ENCODE measurements around the gene RAB20. TPM values are rescaled to one million over a fixed set of nuclear protein-coding genes. Genes with fewer than 3 reads are reported as not detected.
A peak's percentile ranks its signal among the peaks of the same experiment; 100 is the strongest.

Gene RAB20
- total RNA-seq, 2 donors from 2014 or later: 32.1 to 38.0 TPM

DNA sequence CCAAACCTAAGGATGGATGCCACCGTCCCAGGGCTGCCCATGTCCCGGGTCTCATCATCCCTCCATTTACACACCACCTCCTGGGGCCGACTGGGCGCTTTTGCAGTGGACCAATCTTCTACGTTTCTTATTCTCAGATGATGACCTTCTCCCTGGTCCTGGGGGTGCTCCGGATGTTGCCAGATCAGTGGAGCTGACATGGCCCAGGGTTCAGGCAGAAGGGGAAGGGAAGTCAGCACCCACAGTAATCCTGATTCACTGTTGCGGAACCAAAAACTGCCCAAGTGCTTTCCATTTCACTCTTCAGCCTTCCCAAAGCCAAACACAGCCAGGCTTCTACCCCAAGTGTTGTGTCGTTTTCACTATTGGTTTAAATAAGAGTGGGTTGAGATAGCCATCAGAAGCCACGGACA lies 29.8 kb downstream of the RAB20 start:
- Histone ChIP-seq H3K9ac (ENCODE audit: low read depth in 2 of 2, low read length in 2 of 2) (no peak overlapping the region), H3K27me3 (no peaks in the 10 kb centered on the region), H3K4me3 (no peak overlapping the region), H3K27ac (peak overlapping the region; percentile 27), H3K9me3 (no peaks in the 10 kb centered on the region), H3K4me1 (peaks cover 4% of the 10 kb centered on the region), H3K36me3 (no peaks in the 10 kb centered on the region)
- TF ChIP-seq, protein P1, sequence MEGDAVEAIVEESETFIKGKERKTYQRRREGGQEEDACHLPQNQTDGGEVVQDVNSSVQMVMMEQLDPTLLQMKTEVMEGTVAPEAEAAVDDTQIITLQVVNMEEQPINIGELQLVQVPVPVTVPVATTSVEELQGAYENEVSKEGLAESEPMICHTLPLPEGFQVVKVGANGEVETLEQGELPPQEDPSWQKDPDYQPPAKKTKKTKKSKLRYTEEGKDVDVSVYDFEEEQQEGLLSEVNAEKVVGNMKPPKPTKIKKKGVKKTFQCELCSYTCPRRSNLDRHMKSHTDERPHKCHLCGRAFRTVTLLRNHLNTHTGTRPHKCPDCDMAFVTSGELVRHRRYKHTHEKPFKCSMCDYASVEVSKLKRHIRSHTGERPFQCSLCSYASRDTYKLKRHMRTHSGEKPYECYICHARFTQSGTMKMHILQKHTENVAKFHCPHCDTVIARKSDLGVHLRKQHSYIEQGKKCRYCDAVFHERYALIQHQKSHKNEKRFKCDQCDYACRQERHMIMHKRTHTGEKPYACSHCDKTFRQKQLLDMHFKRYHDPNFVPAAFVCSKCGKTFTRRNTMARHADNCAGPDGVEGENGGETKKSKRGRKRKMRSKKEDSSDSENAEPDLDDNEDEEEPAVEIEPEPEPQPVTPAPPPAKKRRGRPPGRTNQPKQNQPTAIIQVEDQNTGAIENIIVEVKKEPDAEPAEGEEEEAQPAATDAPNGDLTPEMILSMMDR (IDR thresholded peaks at IDR 0.05): no peak
- intact Hi-C loops (cut with DNase I): no loop called here
- DNase-seq: no peak

DNA sequence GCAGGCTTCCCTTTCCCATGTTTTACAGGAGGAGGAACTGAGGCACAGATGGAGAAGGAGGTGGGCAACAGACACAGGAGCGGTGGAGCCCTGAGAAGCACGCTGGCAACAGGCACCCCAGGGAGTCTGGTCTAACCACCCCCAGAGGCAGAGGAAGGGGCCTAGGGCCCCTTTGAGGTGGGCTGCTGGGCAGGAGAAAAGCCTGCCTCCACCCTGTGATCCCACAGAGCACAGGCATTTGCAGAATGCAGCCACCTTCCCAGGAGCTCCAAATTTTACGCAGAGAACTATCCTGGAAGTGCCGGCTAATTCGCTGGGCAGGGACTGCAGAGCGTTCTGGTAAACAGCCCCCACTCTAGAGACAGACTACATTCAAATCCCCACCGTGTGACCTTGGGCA lies 30.4 kb downstream of the RAB20 start:
- Histone ChIP-seq H3K27me3 (no peaks in the 10 kb centered on the region), H3K4me1 (peaks cover 8% of the 10 kb centered on the region), H3K9ac (ENCODE audit: low read depth in 2 of 2, low read length in 2 of 2) (no peak overlapping the region), H3K27ac (no peak overlapping the region), H3K4me3 (no peak overlapping the region), H3K9me3 (no peaks in the 10 kb centered on the region), H3K36me3 (no peaks in the 10 kb centered on the region)
- intact Hi-C loops (cut with DNase I): no loop called here
- no peak for DNase-seq
- TF ChIP-seq, protein P1 (IDR thresholded peaks at IDR 0.05): no peak

DNA sequence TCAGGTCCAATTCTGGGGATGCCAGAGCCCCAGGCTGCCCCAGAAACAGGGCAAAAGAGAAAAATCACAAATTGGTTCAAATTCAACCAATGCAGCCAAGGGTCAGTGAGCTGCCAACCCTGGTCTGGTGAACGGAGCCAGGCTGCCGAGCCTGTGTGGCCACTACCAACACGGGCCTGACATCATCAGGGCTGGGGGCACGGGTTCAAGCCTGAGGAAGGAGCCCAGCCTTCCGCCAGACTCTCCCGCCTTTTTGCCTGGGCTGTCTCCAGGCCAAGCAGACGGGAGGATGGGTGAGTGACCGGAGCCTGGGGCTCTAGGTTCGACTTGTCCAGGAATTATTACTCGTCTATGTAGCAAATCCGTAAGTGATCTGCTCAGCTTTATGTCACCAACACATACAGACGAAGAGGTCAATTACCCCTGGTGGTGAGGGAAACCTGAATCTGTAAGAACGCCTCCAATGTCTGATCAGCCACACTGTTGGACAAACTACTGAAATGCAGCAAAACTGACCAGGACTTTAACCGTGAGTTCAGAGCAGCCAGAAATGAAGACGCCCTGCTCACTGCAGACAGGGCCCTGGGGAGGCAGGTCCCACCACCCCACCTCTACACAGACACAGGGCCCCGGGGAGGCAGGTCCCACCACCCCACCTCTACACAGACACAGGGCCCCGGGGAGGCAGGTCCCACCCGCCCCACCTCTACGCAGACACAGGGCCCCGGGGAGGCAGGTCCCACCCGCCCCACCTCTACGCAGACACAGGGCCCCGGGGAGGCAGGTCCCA lies 31.8 kb downstream of the RAB20 start:
- Histone ChIP-seq H3K4me1 (peaks cover 16% of the 10 kb centered on the region), H3K36me3 (no peaks in the 10 kb centered on the region), H3K27ac (peak overlapping the region; percentile 7), H3K4me3 (no peak overlapping the region), H3K9me3 (no peaks in the 10 kb centered on the region), H3K27me3 (no peaks in the 10 kb centered on the region), H3K9ac (ENCODE audit: low read depth in 2 of 2, low read length in 2 of 2) (no peak overlapping the region)
- intact Hi-C loops (cut with DNase I): no loop called here
- no peak for DNase-seq
- TF ChIP-seq, protein P1 (IDR thresholded peaks at IDR 0.05): no peak

DNA sequence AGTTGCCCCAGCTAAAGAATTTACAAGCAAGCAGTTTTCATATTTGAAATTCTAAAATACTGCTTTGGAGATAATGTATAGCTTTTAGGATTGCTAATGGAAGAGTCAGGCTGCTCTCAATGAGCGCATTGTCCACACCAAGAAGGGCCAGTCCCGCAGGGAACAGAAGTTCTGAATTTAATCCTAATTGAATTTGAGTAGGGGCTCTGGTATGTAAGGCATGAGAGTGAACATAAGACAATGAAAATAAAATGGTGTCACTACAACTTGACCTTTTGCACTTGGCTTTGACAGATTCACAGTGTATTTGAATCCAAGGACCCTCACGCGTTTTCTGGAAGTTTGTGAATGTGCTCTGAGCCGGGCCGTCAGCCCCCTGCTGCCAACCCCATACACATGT lies 32.6 kb downstream of the RAB20 start:
- intact Hi-C loops (cut with DNase I): no loop called here
- peak overlapping the region; percentile 7 for H3K27ac ChIP-seq
- TF ChIP-seq, protein P1 (IDR thresholded peaks at IDR 0.05): no peak
- peaks cover 16% of the 10 kb centered on the region for H3K4me1 ChIP-seq
- no peaks in the 10 kb centered on the region for H3K9me3 ChIP-seq
- H3K27me3 ChIP-seq: no peaks in the 10 kb centered on the region
- no peak overlapping the region for H3K9ac ChIP-seq (ENCODE audit: low read depth in 2 of 2, low read length in 2 of 2)
- H3K36me3 ChIP-seq: no peaks in the 10 kb centered on the region
- no peak for DNase-seq
- H3K4me3 ChIP-seq: no peak overlapping the region

DNA sequence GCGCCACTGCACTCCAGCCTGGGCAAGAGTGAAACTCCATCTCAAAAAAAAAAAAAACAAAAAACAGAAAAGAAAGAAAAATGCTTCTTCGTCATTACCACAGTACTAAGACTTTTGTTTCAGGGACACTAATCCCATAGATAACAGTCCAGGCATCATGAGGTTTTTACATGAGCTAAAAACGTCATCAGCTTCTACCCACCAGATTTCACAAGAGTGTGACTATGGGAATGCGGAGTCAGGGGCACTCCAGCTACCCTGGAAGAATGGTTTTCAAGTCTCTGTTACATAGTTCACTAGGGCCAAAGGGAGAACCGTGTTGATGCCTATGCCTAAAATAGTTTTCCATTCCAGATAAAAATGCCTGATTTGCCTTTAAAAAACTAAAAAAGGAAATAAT lies 33.2 kb downstream of the RAB20 start:
- Histone ChIP-seq H3K36me3 (no peaks in the 10 kb centered on the region), H3K9me3 (no peaks in the 10 kb centered on the region), H3K4me1 (peaks cover 16% of the 10 kb centered on the region), H3K4me3 (no peak overlapping the region), H3K9ac (ENCODE audit: low read depth in 2 of 2, low read length in 2 of 2) (no peak overlapping the region), H3K27me3 (no peaks in the 10 kb centered on the region), H3K27ac (peak overlapping the region; percentile 7)
- TF ChIP-seq, protein P1 (IDR thresholded peaks at IDR 0.05): no peak
- intact Hi-C loops (cut with DNase I): no loop called here
- DNase-seq: no peak

Measured in colonic mucosa (tissue), 4 donors.